Measurements from ENCODE around the gene C2orf49. TPM values are rescaled to one million over a fixed set of nuclear protein-coding genes. Genes with fewer than 3 reads are reported as not detected.

The C2orf49 gene
- total RNA-seq, 1 donor from 2014 or later: 21.6 TPM

- Histone ChIP-seq H3K9me3 (ENCODE audit: insufficient read depth, low read depth, low read length) (peaks cover 3% of the 10 kb centered on the region), H3K79me2 (ENCODE audit: insufficient read depth, low read length) (peaks cover 98% of the 10 kb centered on the region), H3K36me3 (ENCODE audit: insufficient read depth, low read length) (peaks cover 40% of the 10 kb centered on the region), H3K27me3 (ENCODE audit: insufficient read depth, low read length) (no peaks in the 10 kb centered on the region), H3K4me3 (ENCODE audit: insufficient read depth, low read depth, low read length) (peak overlapping the region; percentile 98), H3K4me1 (ENCODE audit: insufficient read depth, low read length) (peaks cover 64% of the 10 kb centered on the region), H3K4me2 (ENCODE audit: low read length) (peak overlapping the region; percentile 94), H3K27ac (ENCODE audit: low read depth, low read length) (peak overlapping the region; percentile 99), H2AFZ (ENCODE audit: low read depth, low read length) (no peak overlapping the region), H3K9ac (ENCODE audit: low read length) (peak overlapping the region; percentile 100), H4K20me1 (ENCODE audit: insufficient read depth, low read length) (peaks cover 59% of the 10 kb centered on the region)
- Mint-ChIP-seq H3K9me3 (ENCODE audit: unreplicated experiment) (no peaks in the 10 kb centered on the region), H3K36me3 (ENCODE audit: low read depth, unreplicated experiment) (peaks cover 33% of the 10 kb centered on the region), H3K4me3 (ENCODE audit: unreplicated experiment) (peak overlapping the region; percentile 95), H3K27ac (ENCODE audit: unreplicated experiment) (no peak overlapping the region), H3K4me1 (ENCODE audit: low read depth, unreplicated experiment) (peaks cover 40% of the 10 kb centered on the region), H3K27me3 (ENCODE audit: low read depth, unreplicated experiment) (no peaks in the 10 kb centered on the region)
- TF ChIP-seq CTCF (IDR thresholded peaks at IDR 0.05; ENCODE audit: insufficient read depth, low read depth, low read length) (no peak), EZH2 (IDR thresholded peaks at IDR 0.05; ENCODE audit: insufficient read depth, low read length) (no peak)
- DNase-seq (ENCODE audit: low read depth): peak; percentile 67
- no peak for FAIRE-seq
Observed at GRCh38 chr2:105394951-105395611, 57.7 kb downstream of the C2orf49 start.

- H3K27ac ChIP-seq (ENCODE audit: low read depth, low read length): peak overlapping the region; percentile 99
- Mint-ChIP-seq H3K27me3 (ENCODE audit: low read depth, unreplicated experiment) (no peaks in the 10 kb centered on the region), H3K27ac (ENCODE audit: unreplicated experiment) (peak overlapping the region; percentile 15), H3K4me1 (ENCODE audit: low read depth, unreplicated experiment) (peaks cover 38% of the 10 kb centered on the region), H3K4me3 (ENCODE audit: unreplicated experiment) (peak overlapping the region; percentile 95), H3K9me3 (ENCODE audit: unreplicated experiment) (no peaks in the 10 kb centered on the region), H3K36me3 (ENCODE audit: low read depth, unreplicated experiment) (peaks cover 33% of the 10 kb centered on the region)
- peaks cover 54% of the 10 kb centered on the region for H4K20me1 ChIP-seq (ENCODE audit: insufficient read depth, low read length)
- TF ChIP-seq EZH2 (IDR thresholded peaks at IDR 0.05; ENCODE audit: insufficient read depth, low read length): no peak
- TF ChIP-seq CTCF (IDR thresholded peaks at IDR 0.05; ENCODE audit: insufficient read depth, low read depth, low read length): no peak
- no peak for FAIRE-seq
- H3K4me3 ChIP-seq (ENCODE audit: insufficient read depth, low read depth, low read length): peak overlapping the region; percentile 98
- peaks cover 3% of the 10 kb centered on the region for H3K9me3 ChIP-seq (ENCODE audit: insufficient read depth, low read depth, low read length)
- peaks cover 58% of the 10 kb centered on the region for H3K4me1 ChIP-seq (ENCODE audit: insufficient read depth, low read length)
- peaks cover 35% of the 10 kb centered on the region for H3K36me3 ChIP-seq (ENCODE audit: insufficient read depth, low read length)
- H3K9ac ChIP-seq (ENCODE audit: low read length): peak overlapping the region; percentile 100
- DNase-seq (ENCODE audit: low read depth): no peak
- no peaks in the 10 kb centered on the region for H3K27me3 ChIP-seq (ENCODE audit: insufficient read depth, low read length)
- no peak overlapping the region for H2AFZ ChIP-seq (ENCODE audit: low read depth, low read length)
- peaks cover 93% of the 10 kb centered on the region for H3K79me2 ChIP-seq (ENCODE audit: insufficient read depth, low read length)
- H3K4me2 ChIP-seq (ENCODE audit: low read length): peak overlapping the region; percentile 94
Observed at GRCh38 chr2:105395691-105396090, 58.4 kb downstream of the C2orf49 start.
